HG02970 (cell line): ENCODE measurements around the gene TDO2.

Experiments used
- ATAC-seq: cut with Tn5 transposase; IDR thresholded peaks from one replicate; pipeline ENCODE4 v1.9.1; 2021; ENCODE audit warnings: mild to moderate bottlenecking, moderate library complexity, moderate number of reproducible peaks; ENCODE audit not compliant: unreplicated experiment, low FRiP score

TDO2 gene

GRCh38 chr4:155952501-155952901, 49.0 kb downstream of the TDO2 start:
- no peak for ATAC-seq

GRCh38 chr4:155953151-155954117, 49.9 kb downstream of the TDO2 start, which contains the start of gene CTSO:
Gene CTSO, minus strand, starts transcription at chr4:155953866. Its CDS starts 19 bp downstream, at chr4:155953847.
- peak; percentile 96 for ATAC-seq

GRCh38 chr4:155954118-155954685, 50.7 kb downstream of the TDO2 start:
- ATAC-seq = no peak

GRCh38 chr4:155954939-155955338, 51.4 kb downstream of the TDO2 start:
- ATAC-seq = no peak

GRCh38 chr4:155956461-155956860, 53.0 kb downstream of the TDO2 start:
- no peak for ATAC-seq

- ATAC-seq = no peak
These were observed 55.9 kb downstream of the TDO2 start for GRCh38 chr4:155959417-155959816.

- no peak for ATAC-seq
These were observed 57.0 kb downstream of the TDO2 start for GRCh38 chr4:155960522-155960921.

- ATAC-seq = no peak
These were observed 58.1 kb downstream of the TDO2 start for GRCh38 chr4:155961575-155961974.

GRCh38 chr4:155962767-155963166, 59.3 kb downstream of the TDO2 start:
- no peak for ATAC-seq

- no peak for ATAC-seq
These were observed 60.8 kb downstream of the TDO2 start for GRCh38 chr4:155964016-155964891.

GRCh38 chr4:155966171-155966570, 62.7 kb downstream of the TDO2 start:
- ATAC-seq = no peak

GRCh38 chr4:155966731-155967395, 63.4 kb downstream of the TDO2 start:
- no peak for ATAC-seq
